Testis (tissue), 2 donors: ENCODE results near the gene MAP4K1.

ENCODE experiments used
- CTCF ChIP-seq, 3 experiments: fragments of 450-650 bp in 2 of 3; fragments of 200-600 bp in 1 of 3; sonication (generic) in 1 of 3; IDR thresholded peaks; one replicate each; pipeline ENCODE4 v1.5.1; 2016 to 2019; ENCODE audit warnings: antibody characterized with exemption in 3 of 3, mild to moderate bottlenecking in 2 of 3, moderate library complexity in 1 of 3
- POLR2A ChIP-seq: fragments of 450-650 bp; IDR thresholded peaks from one replicate; pipeline ENCODE4 v1.6.1; 2017; ENCODE audit warnings: antibody characterized with exemption, mild to moderate bottlenecking, moderate library complexity

GRCh38 chr19:38561658-38562057, 56.1 kb downstream of the MAP4K1 start:
- no peak for TF ChIP-seq CTCF (IDR thresholded peaks at IDR 0.05)
- no peak for TF ChIP-seq POLR2A
